Measurements from ENCODE around the gene GAB3. TPM values are rescaled to one million over a fixed set of nuclear protein-coding genes. Genes with fewer than 3 reads are reported as not detected.

Gene GAB3
- polyA plus RNA-seq, 3 donors: 6.2 to 44.0 (median 9.5) TPM

DNA sequence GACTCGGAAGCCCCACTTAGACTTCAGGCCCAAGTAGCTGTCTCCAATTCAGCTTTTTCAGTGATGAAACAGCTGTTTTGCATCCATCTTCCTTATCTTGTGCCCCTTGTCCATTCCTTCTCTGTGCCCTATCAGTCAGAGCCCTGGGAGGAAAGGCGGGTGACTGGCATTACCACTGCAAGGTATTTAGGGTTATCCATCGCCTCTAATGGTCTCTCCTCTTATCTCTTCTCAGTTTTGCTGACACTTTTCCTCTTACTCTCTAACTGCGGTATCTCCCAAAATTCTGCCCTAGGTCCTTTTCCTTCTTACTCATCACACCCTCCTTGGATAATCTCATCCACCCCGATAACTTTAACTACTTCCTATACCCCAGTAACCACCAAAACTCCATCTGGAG, 13.7 kb downstream of the GAB3 start:
- Histone ChIP-seq H4K20me1 (ENCODE audit: insufficient read depth, low read length) (no peaks in the 10 kb centered on the region), H3K36me3 (replicated peaks in 1 of 2; ENCODE audit: control insufficient read depth in 1 of 2, insufficient read depth in 2 of 2, low read length in 2 of 2) (no peaks in the 10 kb centered on the region), H3K4me2 (replicated peaks; ENCODE audit: extremely low read depth, low read length, poor library complexity, severe bottlenecking) (no peak overlapping the region), H3K79me2 (ENCODE audit: insufficient read depth, low read length) (peaks cover 89% of the 10 kb centered on the region), H3K4me1 (ENCODE audit: control insufficient read depth in 1 of 2, insufficient read depth in 2 of 2, low read length in 2 of 2) (peaks cover 82 to 94% of the 10 kb centered on the region in 2 donors), H3K27ac (ENCODE audit: low read depth in 1 of 2, low read length in 2 of 2) (peak overlapping the region; percentile 46 to 83), H3K9me3 (replicated peaks in 1 of 2; ENCODE audit: control insufficient read depth in 1 of 2, insufficient read depth in 1 of 2, low read length in 2 of 2) (no peaks in the 10 kb centered on the region), H3K4me3 (replicated peaks in 1 of 3; ENCODE audit: low read depth in 2 of 3, low read length in 3 of 3) (no peak overlapping the region), H3K27me3 (ENCODE audit: control insufficient read depth in 2 of 2, insufficient read depth in 2 of 2, low read length in 2 of 2) (no peaks in the 10 kb centered on the region), H3K9ac (ENCODE audit: insufficient read depth, low read length, poor library complexity, severe bottlenecking) (no peak overlapping the region), H2AFZ (ENCODE audit: insufficient read depth, low read depth, low read length, poor library complexity, severe bottlenecking) (no peak overlapping the region)
- peak overlapping the region; percentile 45 to 92 (median 81) for H3K27ac Mint-ChIP-seq
- DNase-seq: no peak
- peak overlapping the region in 1 of 2 donors; percentile 51 for H3K4me3 Mint-ChIP-seq
- H3K9me3 Mint-ChIP-seq: peaks cover 0 to 4% (median 0%) of the 10 kb centered on the region in 7 donors
- WGBS (ENCODE audit: insufficient coverage): 67% methylated on average over 4 of the region's 5 CpGs
- H3K36me3 Mint-ChIP-seq: peaks cover 3 to 7% of the 10 kb centered on the region in 2 donors
- peaks cover 85% of the 10 kb centered on the region for H3K4me1 Mint-ChIP-seq
- TF ChIP-seq, protein P1, sequence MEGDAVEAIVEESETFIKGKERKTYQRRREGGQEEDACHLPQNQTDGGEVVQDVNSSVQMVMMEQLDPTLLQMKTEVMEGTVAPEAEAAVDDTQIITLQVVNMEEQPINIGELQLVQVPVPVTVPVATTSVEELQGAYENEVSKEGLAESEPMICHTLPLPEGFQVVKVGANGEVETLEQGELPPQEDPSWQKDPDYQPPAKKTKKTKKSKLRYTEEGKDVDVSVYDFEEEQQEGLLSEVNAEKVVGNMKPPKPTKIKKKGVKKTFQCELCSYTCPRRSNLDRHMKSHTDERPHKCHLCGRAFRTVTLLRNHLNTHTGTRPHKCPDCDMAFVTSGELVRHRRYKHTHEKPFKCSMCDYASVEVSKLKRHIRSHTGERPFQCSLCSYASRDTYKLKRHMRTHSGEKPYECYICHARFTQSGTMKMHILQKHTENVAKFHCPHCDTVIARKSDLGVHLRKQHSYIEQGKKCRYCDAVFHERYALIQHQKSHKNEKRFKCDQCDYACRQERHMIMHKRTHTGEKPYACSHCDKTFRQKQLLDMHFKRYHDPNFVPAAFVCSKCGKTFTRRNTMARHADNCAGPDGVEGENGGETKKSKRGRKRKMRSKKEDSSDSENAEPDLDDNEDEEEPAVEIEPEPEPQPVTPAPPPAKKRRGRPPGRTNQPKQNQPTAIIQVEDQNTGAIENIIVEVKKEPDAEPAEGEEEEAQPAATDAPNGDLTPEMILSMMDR (IDR thresholded peaks at IDR 0.05): no peak
- H3K27me3 Mint-ChIP-seq (ENCODE audit: low read depth in 3 of 3): peaks cover 0 to 4% (median 0%) of the 10 kb centered on the region in 3 donors
- intact Hi-C loops (cut with micrococcal nuclease): no loop called here

DNA sequence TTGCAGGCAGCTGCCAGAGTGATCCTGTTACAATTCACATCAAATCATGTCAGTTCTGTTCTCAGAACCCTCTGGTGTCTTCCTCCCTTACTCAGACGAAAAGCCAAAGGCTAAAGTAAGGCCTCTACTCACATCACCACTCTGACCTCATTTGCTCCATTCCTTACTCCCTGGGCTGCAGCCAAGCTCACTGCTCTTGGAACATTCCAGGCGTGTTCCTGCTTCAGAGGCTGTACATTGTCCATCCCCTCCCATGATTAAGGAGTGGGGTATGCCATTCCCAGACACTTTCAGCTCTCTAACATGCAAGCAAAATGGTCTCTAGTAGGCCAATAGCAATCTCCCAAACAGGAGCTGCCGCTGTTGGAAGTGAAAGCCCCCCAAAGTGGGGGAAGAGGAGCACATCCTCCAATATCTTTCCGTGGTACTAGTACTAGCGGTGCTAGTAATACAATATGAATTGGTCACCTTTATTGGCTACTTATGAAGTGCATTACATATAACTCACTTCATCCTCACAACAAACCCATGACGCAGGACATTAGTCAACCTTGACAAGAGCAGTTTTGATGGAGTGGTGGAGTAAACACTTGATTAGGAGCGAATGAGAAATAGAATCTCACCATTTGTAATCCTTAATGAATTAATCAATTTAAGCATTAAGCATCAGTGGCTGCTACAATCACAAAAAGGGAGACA, 15.0 kb downstream of the GAB3 start:
- intact Hi-C loops (cut with micrococcal nuclease): no loop called here
- TF ChIP-seq, protein P1 (IDR thresholded peaks at IDR 0.05): no peak
- no peak overlapping the region for H3K4me3 ChIP-seq (replicated peaks in 1 of 3; ENCODE audit: low read depth in 2 of 3, low read length in 3 of 3)
- Mint-ChIP-seq H3K9me3 (peaks cover 0 to 4% (median 0%) of the 10 kb centered on the region in 7 donors), H3K27ac (peak overlapping the region; percentile 68 to 97 (median 92)), H3K36me3 (peaks cover 4 to 10% of the 10 kb centered on the region in 2 donors), H3K27me3 (ENCODE audit: low read depth in 3 of 3) (peaks cover 0 to 2% (median 0%) of the 10 kb centered on the region in 3 donors), H3K4me1 (peaks cover 92% of the 10 kb centered on the region), H3K4me3 (no peak overlapping the region)
- H3K9me3 ChIP-seq (replicated peaks in 1 of 2; ENCODE audit: control insufficient read depth in 1 of 2, insufficient read depth in 1 of 2, low read length in 2 of 2): no peaks in the 10 kb centered on the region
- no peaks in the 10 kb centered on the region for H3K36me3 ChIP-seq (replicated peaks in 1 of 2; ENCODE audit: control insufficient read depth in 1 of 2, insufficient read depth in 2 of 2, low read length in 2 of 2)
- H3K27me3 ChIP-seq (ENCODE audit: control insufficient read depth in 2 of 2, insufficient read depth in 2 of 2, low read length in 2 of 2): no peaks in the 10 kb centered on the region
- H2AFZ ChIP-seq (ENCODE audit: insufficient read depth, low read depth, low read length, poor library complexity, severe bottlenecking): no peak overlapping the region
- H4K20me1 ChIP-seq (ENCODE audit: insufficient read depth, low read length): no peaks in the 10 kb centered on the region
- H3K4me1 ChIP-seq (ENCODE audit: control insufficient read depth in 1 of 2, insufficient read depth in 2 of 2, low read length in 2 of 2): peaks cover 90 to 98% of the 10 kb centered on the region in 2 donors
- no peak for DNase-seq
- peak overlapping the region; percentile 70 to 83 for H3K27ac ChIP-seq (ENCODE audit: low read depth in 1 of 2, low read length in 2 of 2)
- no peak overlapping the region for H3K9ac ChIP-seq (ENCODE audit: insufficient read depth, low read length, poor library complexity, severe bottlenecking)
- H3K79me2 ChIP-seq (ENCODE audit: insufficient read depth, low read length): peaks cover 89% of the 10 kb centered on the region
- 67% methylated on average over 1 of the region's 7 CpGs for WGBS (ENCODE audit: insufficient coverage)
- H3K4me2 ChIP-seq (replicated peaks; ENCODE audit: extremely low read depth, low read length, poor library complexity, severe bottlenecking): no peak overlapping the region

Data from CD14-positive monocyte (primary cell).